ENCODE measurements around the gene EHD3. TPM values are rescaled to one million over a fixed set of nuclear protein-coding genes. Genes with fewer than 3 reads are reported as not detected.

EHD3 gene
- total and polyA plus RNA-seq, 10 donors, result 4.6 to 27.2 (median 14.2) TPM

DNA sequence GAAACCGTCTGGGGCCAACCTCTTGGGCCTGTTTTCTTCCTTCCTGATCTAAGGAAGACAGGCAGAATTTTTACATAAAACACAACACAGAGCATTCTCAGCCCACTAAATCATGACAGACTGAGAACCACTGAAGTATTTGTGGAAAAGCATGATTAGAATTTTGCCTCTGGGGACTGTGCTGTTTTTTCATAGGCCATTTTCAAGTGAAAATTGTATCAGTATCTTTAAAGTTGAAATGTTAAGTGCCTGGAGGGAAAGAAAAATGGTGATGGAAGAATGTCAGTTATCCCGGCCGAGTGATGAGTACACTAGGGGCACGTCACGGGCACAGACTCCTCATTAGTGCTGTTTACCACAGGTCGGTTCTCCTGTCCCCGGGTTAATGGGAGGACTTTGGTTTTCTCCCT is 36.9 kb downstream of the EHD3 start:
- Histone ChIP-seq H3K27me3 (replicated peaks in 1 of 7) (peaks cover 0 to 12% (median 0%) of the 10 kb centered on the region in 7 donors), H3K4me1 (peaks cover 0 to 21% (median 3%) of the 10 kb centered on the region in 6 donors), H3K4me3 (no peak overlapping the region), H3K36me3 (peaks cover 0 to 25% (median 2%) of the 10 kb centered on the region in 6 donors), H3K27ac (peak overlapping the region in 3 of 8 donors; percentile 4 to 42 (median 30)), H3K9me3 (no peaks in the 10 kb centered on the region)
- DNase-seq, result no peak
- intact Hi-C loops (cut with DNase I; ENCODE audit: low total_unique reads), result no loop called here
- 79 to 89% (median 83%) methylated on average over 7 of the region's 7 CpGs for WGBS, 5 donors
- TF ChIP-seq POLR2AphosphoS5 (IDR thresholded peaks at IDR 0.05), result no peak
- TF ChIP-seq, protein P1, sequence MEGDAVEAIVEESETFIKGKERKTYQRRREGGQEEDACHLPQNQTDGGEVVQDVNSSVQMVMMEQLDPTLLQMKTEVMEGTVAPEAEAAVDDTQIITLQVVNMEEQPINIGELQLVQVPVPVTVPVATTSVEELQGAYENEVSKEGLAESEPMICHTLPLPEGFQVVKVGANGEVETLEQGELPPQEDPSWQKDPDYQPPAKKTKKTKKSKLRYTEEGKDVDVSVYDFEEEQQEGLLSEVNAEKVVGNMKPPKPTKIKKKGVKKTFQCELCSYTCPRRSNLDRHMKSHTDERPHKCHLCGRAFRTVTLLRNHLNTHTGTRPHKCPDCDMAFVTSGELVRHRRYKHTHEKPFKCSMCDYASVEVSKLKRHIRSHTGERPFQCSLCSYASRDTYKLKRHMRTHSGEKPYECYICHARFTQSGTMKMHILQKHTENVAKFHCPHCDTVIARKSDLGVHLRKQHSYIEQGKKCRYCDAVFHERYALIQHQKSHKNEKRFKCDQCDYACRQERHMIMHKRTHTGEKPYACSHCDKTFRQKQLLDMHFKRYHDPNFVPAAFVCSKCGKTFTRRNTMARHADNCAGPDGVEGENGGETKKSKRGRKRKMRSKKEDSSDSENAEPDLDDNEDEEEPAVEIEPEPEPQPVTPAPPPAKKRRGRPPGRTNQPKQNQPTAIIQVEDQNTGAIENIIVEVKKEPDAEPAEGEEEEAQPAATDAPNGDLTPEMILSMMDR (IDR thresholded peaks at IDR 0.05 in 8 of 11, conservative IDR thresholded peaks at IDR 0.05 in 3 of 11), result no peak
- no peak for TF ChIP-seq POLR2A (IDR thresholded peaks at IDR 0.05)

DNA sequence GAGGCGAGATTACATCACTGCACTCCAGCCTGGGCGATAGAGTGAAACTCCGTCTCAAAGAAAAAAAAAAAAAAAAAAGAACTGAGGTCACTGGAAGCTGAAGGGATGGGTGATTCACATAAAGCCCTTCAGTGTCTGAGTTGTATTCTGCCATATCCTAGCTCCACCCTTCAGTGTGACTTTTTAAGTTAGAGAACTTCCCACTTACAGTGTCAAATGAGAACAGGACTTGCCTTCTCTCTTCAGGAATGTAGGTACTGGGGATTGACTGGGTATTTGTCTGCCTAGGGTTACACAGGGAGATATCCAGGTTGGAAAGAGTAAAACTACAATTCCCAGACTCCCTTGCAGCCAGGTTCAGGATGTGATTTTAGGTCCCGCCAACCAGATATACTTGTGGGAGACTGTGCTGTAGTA is 37.9 kb downstream of the EHD3 start:
- WGBS, 5 donors, result 81 to 92% (median 87%) methylated on average over 4 of the region's 4 CpGs
- no peak for DNase-seq
- peaks cover 0 to 21% (median 3%) of the 10 kb centered on the region in 6 donors for H3K4me1 ChIP-seq
- peaks cover 0 to 14% (median 0%) of the 10 kb centered on the region in 6 donors for H3K36me3 ChIP-seq
- no peak overlapping the region for H3K27ac ChIP-seq
- TF ChIP-seq POLR2A (IDR thresholded peaks at IDR 0.05) (no peak), POLR2AphosphoS5 (IDR thresholded peaks at IDR 0.05) (no peak)
- TF ChIP-seq, protein P1 (IDR thresholded peaks at IDR 0.05 in 8 of 11, conservative IDR thresholded peaks at IDR 0.05 in 3 of 11), result no peak
- no peak overlapping the region for H3K4me3 ChIP-seq
- intact Hi-C loops (cut with DNase I; ENCODE audit: low total_unique reads), result no loop called here
- H3K9me3 ChIP-seq, result no peaks in the 10 kb centered on the region
- peaks cover 0 to 12% (median 0%) of the 10 kb centered on the region in 7 donors for H3K27me3 ChIP-seq (replicated peaks in 1 of 7)

DNA sequence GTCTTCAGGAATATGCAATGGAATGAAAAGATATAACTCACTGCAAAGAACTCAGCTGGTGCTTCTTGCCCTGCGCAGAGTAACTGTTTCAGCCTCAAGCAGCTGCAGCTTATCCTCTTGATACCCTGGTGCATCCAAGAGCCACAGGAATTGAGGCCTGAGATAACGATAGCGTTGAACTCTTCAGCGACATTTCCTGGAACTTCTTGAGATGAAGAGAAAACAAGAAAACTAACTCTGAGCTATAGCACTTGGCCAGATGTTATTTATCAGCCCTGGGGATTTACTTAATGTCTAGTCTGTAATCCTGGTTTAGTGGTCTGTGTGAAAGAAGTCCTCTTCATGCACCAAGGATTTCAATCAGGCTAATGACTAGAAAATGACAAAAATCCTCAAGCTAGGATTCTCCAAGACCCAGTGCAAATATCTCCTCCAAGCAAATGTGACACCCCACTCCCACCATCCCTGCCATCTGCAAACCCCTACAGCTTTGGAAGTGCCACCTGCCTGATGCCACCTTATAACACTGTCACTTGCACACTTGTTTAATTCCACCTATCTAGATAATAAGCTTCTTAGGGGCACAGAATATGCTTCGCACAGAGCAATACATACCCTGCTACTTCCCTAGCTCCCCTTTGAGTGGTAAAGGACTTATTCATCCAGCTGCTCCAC is 40.6 kb downstream of the EHD3 start:
- H3K27me3 ChIP-seq (replicated peaks in 1 of 7), result peaks cover 0 to 12% (median 0%) of the 10 kb centered on the region in 7 donors
- DNase-seq, result no peak
- intact Hi-C loops (cut with DNase I; ENCODE audit: low total_unique reads), result no loop called here
- no peaks in the 10 kb centered on the region for H3K36me3 ChIP-seq
- TF ChIP-seq, protein P1 (IDR thresholded peaks at IDR 0.05 in 8 of 11, conservative IDR thresholded peaks at IDR 0.05 in 3 of 11), result no peak
- TF ChIP-seq POLR2AphosphoS5 (IDR thresholded peaks at IDR 0.05), result peak in 1 of 3 donors; percentile 77
- H3K27ac ChIP-seq, result peak overlapping the region in 3 of 8 donors; percentile 10 to 51 (median 27)
- WGBS, 5 donors, result 58 to 71% (median 65%) methylated on average over 5 of the region's 5 CpGs
- peaks cover 0 to 17% (median 3%) of the 10 kb centered on the region in 6 donors for H3K4me1 ChIP-seq
- no peak overlapping the region for H3K4me3 ChIP-seq
- H3K9me3 ChIP-seq, result no peaks in the 10 kb centered on the region

DNA sequence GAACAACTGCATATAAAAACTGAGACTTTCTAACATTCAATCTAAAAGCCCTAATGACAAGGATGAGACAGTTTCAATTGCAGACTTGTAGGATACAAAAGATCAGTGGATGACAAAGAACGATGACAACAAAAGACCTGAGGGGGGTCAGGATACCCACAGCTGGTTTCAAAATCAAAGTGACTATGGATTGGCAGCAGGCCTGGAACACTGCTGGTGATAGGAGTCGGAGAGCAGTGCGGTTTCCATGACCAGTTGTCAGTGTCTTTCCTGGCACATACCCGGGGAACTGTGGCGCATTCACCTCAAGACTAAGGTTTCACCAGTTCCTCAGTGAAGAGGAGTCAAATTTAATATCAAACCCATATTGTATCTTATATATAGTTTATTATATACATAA is 42.0 kb downstream of the EHD3 start:
- WGBS, 5 donors, result 82 to 90% (median 86%) methylated on average over 5 of the region's 5 CpGs
- intact Hi-C loops (cut with DNase I; ENCODE audit: low total_unique reads), result no loop called here
- Histone ChIP-seq H3K9me3 (no peaks in the 10 kb centered on the region), H3K4me1 (peaks cover 0 to 7% (median 0%) of the 10 kb centered on the region in 6 donors), H3K27ac (no peak overlapping the region), H3K36me3 (no peaks in the 10 kb centered on the region), H3K27me3 (replicated peaks in 1 of 7) (peaks cover 0 to 12% (median 0%) of the 10 kb centered on the region in 7 donors), H3K4me3 (no peak overlapping the region)
- DNase-seq, result no peak
- TF ChIP-seq POLR2A (IDR thresholded peaks at IDR 0.05), result no peak
- TF ChIP-seq, protein P1 (IDR thresholded peaks at IDR 0.05 in 8 of 11, conservative IDR thresholded peaks at IDR 0.05 in 3 of 11), result no peak
- no peak for TF ChIP-seq POLR2AphosphoS5 (IDR thresholded peaks at IDR 0.05)

All from spleen (tissue), 11 donors.